PFSK-1 (cell line): ENCODE data around the gene ERC2.

Experiments
- POLR2AphosphoS5 ChIP-seq: IDR thresholded peaks from 2 replicates; pipeline ENCODE4 v1.6.1; 2012; ENCODE audit warnings: low read depth, mild to moderate bottlenecking, control low read depth, low read length, moderate library complexity
- REST ChIP-seq, 2 experiments: IDR thresholded peaks; 2 replicates each; pipeline versions ENCODE4 v1.6.1 to v1.8.0; 2011 to 2012; ENCODE audit warnings: low read depth in 2 of 2, low read length in 2 of 2, control low read depth in 1 of 2, inconsistent platforms in 1 of 2, mild to moderate bottlenecking in 1 of 2, moderate library complexity in 1 of 2; ENCODE audit not compliant: insufficient read depth in 1 of 2
- SIN3A ChIP-seq: IDR thresholded peaks from 2 replicates; pipeline ENCODE4 v1.6.1; 2012; ENCODE audit warnings: mild to moderate bottlenecking, low read length, moderate library complexity, borderline replicate concordance; ENCODE audit not compliant: insufficient read depth
- TAF1 ChIP-seq: IDR thresholded peaks from 2 replicates; pipeline ENCODE4 v1.6.1; 2012; ENCODE audit warnings: low read length, control low read depth, borderline replicate concordance; ENCODE audit not compliant: insufficient read depth

DNA sequence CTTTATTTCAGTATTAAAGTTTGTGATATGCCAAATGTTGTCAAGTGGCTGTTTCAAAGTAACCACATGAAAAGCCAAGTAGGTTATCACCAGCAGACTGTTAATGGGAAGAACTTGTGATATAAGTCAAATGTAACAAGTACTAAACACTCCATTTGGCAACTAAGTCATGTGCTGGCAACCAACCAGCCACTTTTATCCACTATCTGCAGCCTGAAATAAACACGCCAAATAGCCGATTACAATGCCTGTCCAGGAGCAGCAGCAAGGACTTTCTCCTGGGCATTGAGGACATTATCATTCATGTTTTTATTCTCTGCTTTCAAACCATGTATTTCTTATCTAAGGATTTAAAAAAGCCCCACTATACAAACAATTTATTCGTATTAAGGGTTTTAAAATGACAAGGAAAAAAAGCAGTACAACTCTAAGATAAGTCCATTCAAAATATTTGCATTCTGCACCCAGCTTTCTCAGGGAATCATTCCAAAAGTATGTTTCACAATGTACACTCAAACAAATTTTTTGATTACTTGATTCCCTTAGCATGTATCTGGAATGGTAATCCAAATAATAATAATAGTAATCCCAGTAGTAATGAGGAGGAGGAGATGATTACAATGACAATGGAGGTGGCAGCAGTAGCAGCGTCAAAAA lies 448.6 kb downstream of the ERC2 start:
- TF ChIP-seq TAF1 (no peak), POLR2AphosphoS5 (no peak), REST (IDR thresholded peaks at IDR 0.05; ENCODE audit: insufficient read depth in 1 of 2, low read depth in 2 of 2, low read length in 2 of 2) (no peak), SIN3A (no peak)
